ENCODE measurements around the gene PTEN. TPM values are rescaled to one million over a fixed set of nuclear protein-coding genes. Genes with fewer than 3 reads are reported as not detected.

Gene PTEN
- 130 TPM for polyA plus RNA-seq (2013)

GRCh38 chr10:87863053-87863943 lies at the start of gene PTEN, which contains the start of gene KLLN:
Gene PTEN (plus strand): TSS chr10:87863625. CDS start chr10:87864470, 845 bp downstream.
Gene KLLN (minus strand): TSS chr10:87863533. CDS start chr10:87862487, 1,046 bp downstream.
- POLR2A ChIA-PET: interaction anchor here (0.7 to 3.4 kb wide), 7 partner anchors 11 to 523 kb away, joined by 3 to 19 read pairs (median 4); no protein-coding TSS in a partner anchor
- CTCF ChIA-PET: interaction anchor here (0.9 to 6.9 kb wide), 10 partner anchors 12 to 689 kb away, joined by 3 to 54 read pairs (median 6); no protein-coding TSS in a partner anchor
- H3K9me3 ChIP-seq (ENCODE audit: control extremely low read depth in 1 of 5, control insufficient read depth in 4 of 5, insufficient read depth in 2 of 5, low read depth in 1 of 5, low read length in 4 of 5): no peaks in the 10 kb centered on the region
- H3K4me3 ChIP-seq (ENCODE audit: control insufficient read depth in 1 of 7, extremely low read depth in 1 of 7, insufficient read depth in 4 of 7, low read depth in 2 of 7, low read length in 6 of 7): peak within 1 kb of the TSS; percentile 63 to 100 (median 98)
- peaks cover 16 to 31% (median 23%) of the 10 kb centered on the region in 4 experiments for H3K4me1 ChIP-seq (ENCODE audit: control extremely low read depth in 1 of 4, control insufficient read depth in 4 of 4, insufficient read depth in 4 of 4, low read length in 3 of 4)
- no peaks in the 10 kb centered on the region for H3K27me3 ChIP-seq (replicated peaks in 2 of 5; ENCODE audit: control insufficient read depth in 4 of 5, insufficient read depth in 5 of 5, low read length in 4 of 5)
- WGBS (ENCODE audit: insufficient coverage): 0% methylated on average over 74 of the region's 89 CpGs
- peaks cover 0 to 2% (median 1%) of the 10 kb centered on the region in 4 experiments for H3K36me3 ChIP-seq (ENCODE audit: control insufficient read depth in 4 of 4, insufficient read depth in 4 of 4, low read length in 3 of 4)
- peak within 1 kb of the TSS; percentile 78 to 88 for H3K27ac ChIP-seq (ENCODE audit: insufficient read depth in 1 of 2, low read depth in 1 of 2, low read length in 2 of 2, poor library complexity in 1 of 2, severe bottlenecking in 2 of 2)
- DNase-seq: peak; percentile 93 to 95 (median 94)

- POLR2A ChIA-PET: no interaction called here
- Histone ChIP-seq H3K27ac (ENCODE audit: insufficient read depth in 1 of 2, low read depth in 1 of 2, low read length in 2 of 2, poor library complexity in 1 of 2, severe bottlenecking in 2 of 2) (peak overlapping the region in 1 of 2 experiments; percentile 96), H3K4me1 (ENCODE audit: control extremely low read depth in 1 of 4, control insufficient read depth in 4 of 4, insufficient read depth in 4 of 4, low read length in 3 of 4) (peaks cover 10 to 40% (median 21%) of the 10 kb centered on the region in 4 experiments), H3K4me3 (ENCODE audit: control insufficient read depth in 1 of 7, extremely low read depth in 1 of 7, insufficient read depth in 4 of 7, low read depth in 2 of 7, low read length in 6 of 7) (peak overlapping the region in 5 of 7 experiments; percentile 87 to 97 (median 94)), H3K9me3 (ENCODE audit: control extremely low read depth in 1 of 5, control insufficient read depth in 4 of 5, insufficient read depth in 2 of 5, low read depth in 1 of 5, low read length in 4 of 5) (peaks cover 0 to 5% (median 0%) of the 10 kb centered on the region in 5 experiments), H3K36me3 (ENCODE audit: control insufficient read depth in 4 of 4, insufficient read depth in 4 of 4, low read length in 3 of 4) (peaks cover 0 to 24% (median 14%) of the 10 kb centered on the region in 4 experiments), H3K27me3 (replicated peaks in 2 of 5; ENCODE audit: control insufficient read depth in 4 of 5, insufficient read depth in 5 of 5, low read length in 4 of 5) (no peaks in the 10 kb centered on the region)
- CTCF ChIA-PET: interaction anchor here (1.2 to 1.4 kb wide), 2 partner anchors 22 to 33 kb away, joined by 3 read pairs; no protein-coding TSS in a partner anchor
- 75% methylated on average over 4 of the region's 9 CpGs for WGBS (ENCODE audit: insufficient coverage)
- peak in 2 of 3 donors; percentile 21 to 35 for DNase-seq
Observed at GRCh38 chr10:87816163-87816897, 47.1 kb upstream of the PTEN start.

DNA sequence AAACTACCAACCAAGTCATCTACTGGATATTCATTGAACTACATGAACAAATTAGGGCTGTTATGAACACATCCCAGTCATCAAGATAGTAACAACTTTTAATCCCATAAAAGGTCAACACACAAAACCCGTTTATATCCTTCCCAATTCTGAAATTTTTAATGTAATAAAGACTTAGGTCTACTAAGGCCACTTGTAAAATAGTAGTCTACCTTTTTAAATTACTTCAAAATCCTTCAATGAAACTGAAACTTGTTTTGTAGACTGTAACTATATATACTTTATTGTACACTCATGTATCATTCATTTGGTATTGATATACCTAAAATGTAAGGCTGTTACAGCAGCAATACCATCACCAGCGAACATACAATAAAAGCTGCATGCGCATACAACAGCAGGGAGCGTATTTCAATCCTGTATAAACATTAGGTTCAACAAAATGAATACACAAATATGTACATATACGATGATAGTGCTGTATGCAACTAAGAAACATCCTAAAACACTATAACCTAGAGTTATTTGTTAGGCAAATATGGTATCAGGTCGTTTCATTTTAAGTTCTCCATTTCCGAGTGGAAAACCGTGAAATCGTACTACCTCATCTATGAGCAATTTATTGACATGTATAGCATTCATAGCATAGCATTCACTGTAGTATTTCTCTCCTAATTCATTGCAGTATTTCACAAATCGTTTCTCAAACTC lies 46.4 kb upstream of the PTEN start:
- peak in 2 of 3 donors; percentile 21 to 46 for DNase-seq
- POLR2A ChIA-PET: interaction anchor here (1.2 kb wide), 1 partner anchor 13 kb away, joined by 3 read pairs; no protein-coding TSS in a partner anchor

GRCh38 chr10:87817609-87818504 lies 45.6 kb upstream of the PTEN start, which contains the start of gene ATAD1:
Gene ATAD1 (minus strand): TSS chr10:87818226. CDS start chr10:87814599, 3,627 bp downstream.
- CTCF ChIA-PET: interaction anchor here (0.6 to 3.3 kb wide), 6 partner anchors 9 to 735 kb away, joined by 3 to 23 read pairs (median 4); no protein-coding TSS in a partner anchor
- peak within 1 kb of the TSS; percentile 63 to 97 (median 93) for H3K4me3 ChIP-seq (ENCODE audit: control insufficient read depth in 1 of 7, extremely low read depth in 1 of 7, insufficient read depth in 4 of 7, low read depth in 2 of 7, low read length in 6 of 7)
- 0% methylated on average over 48 of the region's 60 CpGs for WGBS (ENCODE audit: insufficient coverage)

More for the DNA sequence above, 46.4 kb upstream of the PTEN start:
- Histone ChIP-seq H3K4me3 (ENCODE audit: control insufficient read depth in 1 of 7, extremely low read depth in 1 of 7, insufficient read depth in 4 of 7, low read depth in 2 of 7, low read length in 6 of 7) (peak overlapping the region; percentile 63 to 97 (median 93)), H3K27ac (ENCODE audit: insufficient read depth in 1 of 2, low read depth in 1 of 2, low read length in 2 of 2, poor library complexity in 1 of 2, severe bottlenecking in 2 of 2) (peak overlapping the region; percentile 93 to 96), H3K9me3 (ENCODE audit: control extremely low read depth in 1 of 5, control insufficient read depth in 4 of 5, insufficient read depth in 2 of 5, low read depth in 1 of 5, low read length in 4 of 5) (no peaks in the 10 kb centered on the region), H3K36me3 (ENCODE audit: control insufficient read depth in 4 of 4, insufficient read depth in 4 of 4, low read length in 3 of 4) (peaks cover 0 to 17% (median 9%) of the 10 kb centered on the region in 4 experiments), H3K27me3 (replicated peaks in 2 of 5; ENCODE audit: control insufficient read depth in 4 of 5, insufficient read depth in 5 of 5, low read length in 4 of 5) (no peaks in the 10 kb centered on the region), H3K4me1 (ENCODE audit: control extremely low read depth in 1 of 4, control insufficient read depth in 4 of 4, insufficient read depth in 4 of 4, low read length in 3 of 4) (peaks cover 10 to 40% (median 21%) of the 10 kb centered on the region in 4 experiments)
- CTCF ChIA-PET: no interaction called here
- 0% methylated on average over 3 of the region's 10 CpGs for WGBS (ENCODE audit: insufficient coverage)

GRCh38 chr10:87818505-87819288 lies 44.7 kb upstream of the PTEN start:
- Histone ChIP-seq H3K4me3 (ENCODE audit: control insufficient read depth in 1 of 7, extremely low read depth in 1 of 7, insufficient read depth in 4 of 7, low read depth in 2 of 7, low read length in 6 of 7) (peak overlapping the region; percentile 63 to 97 (median 93)), H3K4me1 (ENCODE audit: control extremely low read depth in 1 of 4, control insufficient read depth in 4 of 4, insufficient read depth in 4 of 4, low read length in 3 of 4) (peaks cover 10 to 40% (median 21%) of the 10 kb centered on the region in 4 experiments), H3K27me3 (replicated peaks in 2 of 5; ENCODE audit: control insufficient read depth in 4 of 5, insufficient read depth in 5 of 5, low read length in 4 of 5) (no peaks in the 10 kb centered on the region), H3K9me3 (ENCODE audit: control extremely low read depth in 1 of 5, control insufficient read depth in 4 of 5, insufficient read depth in 2 of 5, low read depth in 1 of 5, low read length in 4 of 5) (no peaks in the 10 kb centered on the region), H3K27ac (ENCODE audit: insufficient read depth in 1 of 2, low read depth in 1 of 2, low read length in 2 of 2, poor library complexity in 1 of 2, severe bottlenecking in 2 of 2) (peak overlapping the region; percentile 93 to 96), H3K36me3 (ENCODE audit: control insufficient read depth in 4 of 4, insufficient read depth in 4 of 4, low read length in 3 of 4) (peaks cover 0 to 2% (median under 1%) of the 10 kb centered on the region in 4 experiments)
- ChIA-PET POLR2A (interaction anchor here (1.2 kb wide), 2 partner anchors 14 to 44 kb away, joined by 3 read pairs; no protein-coding TSS in a partner anchor), CTCF (interaction anchor here (0.9 to 3.3 kb wide), 7 partner anchors 8 to 734 kb away, joined by 3 to 23 read pairs (median 4); no protein-coding TSS in a partner anchor)
- WGBS (ENCODE audit: insufficient coverage): 18% methylated on average over 19 of the region's 29 CpGs
- DNase-seq: peak; percentile 65 to 82 (median 73)

More at GRCh38 chr10:87817609-87818504, 45.6 kb upstream of the PTEN start, which contains the start of gene ATAD1:
- peaks cover 10 to 40% (median 21%) of the 10 kb centered on the region in 4 experiments for H3K4me1 ChIP-seq (ENCODE audit: control extremely low read depth in 1 of 4, control insufficient read depth in 4 of 4, insufficient read depth in 4 of 4, low read length in 3 of 4)
- H3K9me3 ChIP-seq (ENCODE audit: control extremely low read depth in 1 of 5, control insufficient read depth in 4 of 5, insufficient read depth in 2 of 5, low read depth in 1 of 5, low read length in 4 of 5): no peaks in the 10 kb centered on the region
- no peaks in the 10 kb centered on the region for H3K27me3 ChIP-seq (replicated peaks in 2 of 5; ENCODE audit: control insufficient read depth in 4 of 5, insufficient read depth in 5 of 5, low read length in 4 of 5)
- peak within 1 kb of the TSS; percentile 93 to 96 for H3K27ac ChIP-seq (ENCODE audit: insufficient read depth in 1 of 2, low read depth in 1 of 2, low read length in 2 of 2, poor library complexity in 1 of 2, severe bottlenecking in 2 of 2)
- peak; percentile 88 to 94 (median 94) for DNase-seq
- peaks cover 0 to 10% (median 4%) of the 10 kb centered on the region in 4 experiments for H3K36me3 ChIP-seq (ENCODE audit: control insufficient read depth in 4 of 4, insufficient read depth in 4 of 4, low read length in 3 of 4)
- POLR2A ChIA-PET: interaction anchor here (1.2 kb wide), 2 partner anchors 14 to 44 kb away, joined by 3 read pairs; no protein-coding TSS in a partner anchor

All from common myeloid progenitor, CD34-positive (primary cell).